ENCODE results near the gene MCF2L2.

DNA sequence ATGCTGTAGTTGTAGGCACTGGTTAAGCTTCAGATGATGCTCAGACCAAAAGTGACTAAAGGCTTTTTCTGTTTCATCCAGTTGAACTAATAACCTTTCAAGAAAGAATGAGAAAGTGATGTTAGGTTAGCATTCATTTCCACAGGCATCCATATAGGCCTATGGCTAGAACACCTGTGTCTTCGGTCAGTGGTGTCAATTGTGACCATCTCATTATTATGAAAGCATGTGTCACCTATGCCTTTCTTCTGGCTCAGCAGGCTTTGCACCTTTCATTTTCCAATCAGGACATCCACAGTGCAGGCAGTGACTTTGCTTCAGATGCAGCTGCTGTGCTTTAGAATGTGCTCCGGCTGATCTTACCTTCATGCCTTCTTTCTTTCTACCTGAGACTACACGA lies 117.5 kb downstream of the MCF2L2 start:
- TF ChIP-seq POLR2A (IDR thresholded peaks at IDR 0.05; ENCODE audit: low read depth, low read length) (no peak), POLR2AphosphoS5 (IDR thresholded peaks at IDR 0.05; ENCODE audit: low read depth, low read length) (no peak), TAF1 (IDR thresholded peaks at IDR 0.05; ENCODE audit: low read depth, low read length) (no peak), PAX5 (IDR thresholded peaks at IDR 0.05; ENCODE audit: insufficient read depth, low read length, severe bottlenecking) (no peak), POU2F2 (IDR thresholded peaks at IDR 0.05; ENCODE audit: low read depth, low read length) (no peak)

Data from GM12891 (cell line).